B cell (primary cell): ENCODE measurements around the gene ATXN2. TPM values are rescaled to one million over a fixed set of nuclear protein-coding genes. Genes with fewer than 3 reads are reported as not detected.
A peak's percentile ranks its signal among the peaks of the same experiment; 100 is the strongest.

Experiments
- ATAC-seq: fragments of 200-7000 bp; cut with Tn5 transposase; one replicate; pipeline ENCODE4 v1.10.0; 2021; ENCODE audit warnings: low read depth, mild to moderate bottlenecking, moderate number of reproducible peaks, moderate library complexity
- CTCF ChIA-PET: fragments of 350-600 bp; sonication (Branson Sonifier 250); formaldehyde crosslinking; loops from one replicate; lab custom pipeline; 2021; ENCODE audit warnings: antibody characterized with exemption, inconsistent platforms; lab: Charles Lee
- POLR2A ChIA-PET: fragments of 350-600 bp; sonication (Branson Sonifier 250); formaldehyde crosslinking; loops from one replicate; lab custom pipeline; 2021; ENCODE audit warnings: antibody characterized with exemption; lab: Charles Lee
- DNase-seq: peaks from one replicate; pipeline ENCODE4 v3.0.0; 2013
- H2AFZ ChIP-seq: 2 replicates; pipeline ENCODE4 v1.6.1; 2012; ENCODE audit warnings: mild to moderate bottlenecking, low read depth, low read length; ENCODE audit not compliant: insufficient read depth, poor library complexity, severe bottlenecking
- H3K27ac ChIP-seq, 2 donors: 1 replicate in 1 of 2; 2 replicates in 1 of 2; pipeline ENCODE4 v1.5.1; 2012 to 2013; ENCODE audit warnings: low read length in 2 of 2, mild to moderate bottlenecking in 2 of 2, moderate library complexity in 1 of 2
- H3K27me3 ChIP-seq, 4 experiments: fragments of 200-600 bp in 1 of 4; sonication (generic) in 1 of 4; replicated peaks in 1 of 4; 1 replicate in 2 of 4; 2 replicates in 2 of 4; pipeline versions ENCODE4 v1.6.1 to v1.7.0; 2013 to 2016; ENCODE audit warnings: low read length in 3 of 4, mild to moderate bottlenecking in 2 of 4, mixed read lengths in 1 of 4, moderate library complexity in 1 of 4; ENCODE audit not compliant: insufficient read depth in 4 of 4, control insufficient read depth in 3 of 4; ENCODE audit errors: control extremely low read depth in 1 of 4
- H3K36me3 ChIP-seq, 2 experiments: replicated peaks in 1 of 2; 1 replicate in 1 of 2; 2 replicates in 1 of 2; pipeline versions ENCODE4 v1.6.1 to v1.7.1; 2013; ENCODE audit warnings: low read length in 1 of 2; ENCODE audit not compliant: insufficient read depth in 2 of 2, control insufficient read depth in 1 of 2; ENCODE audit errors: control extremely low read depth in 1 of 2, extremely low read depth in 1 of 2
- H3K4me1 ChIP-seq, 2 donors: fragments of 200-600 bp in 1 of 2; sonication (generic) in 1 of 2; 1 replicate in 1 of 2; 2 replicates in 1 of 2; pipeline versions ENCODE4 v1.5.1 to v1.6.1; 2013 to 2017; ENCODE audit warnings: low read length in 2 of 2; ENCODE audit not compliant: control insufficient read depth in 2 of 2, insufficient read depth in 2 of 2
- H3K4me2 ChIP-seq: replicated peaks from 2 replicates; pipeline ENCODE3; 2012; ENCODE audit warnings: mild to moderate bottlenecking, low read depth, low read length; ENCODE audit not compliant: poor library complexity, severe bottlenecking
- H3K4me3 ChIP-seq, 5 experiments: fragments of 200-600 bp in 1 of 5; sonication (generic) in 1 of 5; 1 replicate in 3 of 5; 2 replicates in 2 of 5; pipeline versions ENCODE4 v1.5.1 to v1.7.0; 2011 to 2016; ENCODE audit warnings: low read length in 4 of 5, mild to moderate bottlenecking in 4 of 5, low read depth in 2 of 5, control low read depth in 1 of 5, moderate library complexity in 1 of 5; ENCODE audit not compliant: insufficient read depth in 1 of 5; ENCODE audit errors: control extremely low read depth in 1 of 5, extremely low read depth in 1 of 5
- H3K79me2 ChIP-seq: fragments of 200-600 bp; sonication (generic); one replicate; pipeline ENCODE4 v1.6.0; 2016; ENCODE audit warnings: low read length; ENCODE audit not compliant: control insufficient read depth, insufficient read depth
- H3K9ac ChIP-seq: fragments of 200-600 bp; sonication (generic); 2 replicates; pipeline ENCODE4 v1.6.1; 2017; ENCODE audit warnings: mild to moderate bottlenecking, low read length, moderate library complexity
- H3K9me3 ChIP-seq, 3 donors: one replicate each; pipeline versions ENCODE4 v1.6.1 to v1.7.1; 2013; ENCODE audit warnings: low read length in 2 of 3; ENCODE audit not compliant: control insufficient read depth in 2 of 3, insufficient read depth in 1 of 3; ENCODE audit errors: control extremely low read depth in 1 of 3
- H4K20me1 ChIP-seq: 2 replicates; pipeline ENCODE4 v1.6.0; 2012; ENCODE audit warnings: mild to moderate bottlenecking, low read length; ENCODE audit not compliant: insufficient read depth, control insufficient read depth, poor library complexity, severe bottlenecking
- H3K27ac Mint-ChIP-seq: one replicate; pipeline ENCODE4 v1.8.0; 2021; ENCODE audit warnings: mixed read lengths
- H3K27me3 Mint-ChIP-seq: one replicate; pipeline ENCODE4 v1.8.0; 2021; ENCODE audit warnings: mixed read lengths
- H3K4me1 Mint-ChIP-seq: one replicate; pipeline ENCODE4 v1.8.0; 2021; ENCODE audit warnings: mixed read lengths
- H3K4me3 Mint-ChIP-seq: one replicate; pipeline ENCODE4 v1.8.0; 2021; ENCODE audit warnings: mixed read lengths
- H3K9me3 Mint-ChIP-seq: one replicate; pipeline ENCODE4 v1.8.0; 2022; ENCODE audit warnings: mixed read lengths; ENCODE audit not compliant: insufficient read depth
- EZH2 ChIP-seq: IDR thresholded peaks from 2 replicates; pipeline ENCODE4 v1.6.1; 2012; ENCODE audit warnings: borderline replicate concordance, low read depth, mild to moderate bottlenecking, moderate library complexity, low read length; ENCODE audit not compliant: insufficient read depth, poor library complexity, severe bottlenecking
- WGBS: methylation state at CpG from one replicate; pipeline ENCODE4 v1.1.5; 2013; ENCODE audit warnings: missing lambda C conversion rate; ENCODE audit not compliant: insufficient coverage; 5-methylcytosine and 5-hydroxymethylcytosine counted together
- intact Hi-C: fragments of 100-400 bp; cut with micrococcal nuclease; formaldehyde crosslinking; loops from one replicate; pipeline ENCODE4 v1.10.0; 2022
- polyA plus RNA-seq: library from polyadenylated mRNA; depleted of rRNA; stranded (reverse); fragments of >200 nt; gene quantifications from 2 replicates; pipeline ENCODE4 v1.2.3, GENCODE V29; 2012
- total RNA-seq, 2 donors: library from RNA; stranded (reverse); fragments of 120-200 nt in 1 of 2; gene quantifications; 1 replicate in 1 of 2; 2 replicates in 1 of 2; pipeline versions ENCODE4 v1.2.3 to v1.2.4, GENCODE V29; 2013 to 2022
- TF ChIP-seq, protein P1 (sequence below): fragments of 200-600 bp; IDR thresholded peaks from one replicate; pipeline ENCODE4 v1.8.0; 2022; ENCODE audit warnings: antibody characterized with exemption, mild to moderate bottlenecking

ATXN2 gene
- total and polyA plus RNA-seq, 2 donors (not counting 1 experiment from before 2014, with no cell fraction given): 28.2 to 83.8 TPM

DNA sequence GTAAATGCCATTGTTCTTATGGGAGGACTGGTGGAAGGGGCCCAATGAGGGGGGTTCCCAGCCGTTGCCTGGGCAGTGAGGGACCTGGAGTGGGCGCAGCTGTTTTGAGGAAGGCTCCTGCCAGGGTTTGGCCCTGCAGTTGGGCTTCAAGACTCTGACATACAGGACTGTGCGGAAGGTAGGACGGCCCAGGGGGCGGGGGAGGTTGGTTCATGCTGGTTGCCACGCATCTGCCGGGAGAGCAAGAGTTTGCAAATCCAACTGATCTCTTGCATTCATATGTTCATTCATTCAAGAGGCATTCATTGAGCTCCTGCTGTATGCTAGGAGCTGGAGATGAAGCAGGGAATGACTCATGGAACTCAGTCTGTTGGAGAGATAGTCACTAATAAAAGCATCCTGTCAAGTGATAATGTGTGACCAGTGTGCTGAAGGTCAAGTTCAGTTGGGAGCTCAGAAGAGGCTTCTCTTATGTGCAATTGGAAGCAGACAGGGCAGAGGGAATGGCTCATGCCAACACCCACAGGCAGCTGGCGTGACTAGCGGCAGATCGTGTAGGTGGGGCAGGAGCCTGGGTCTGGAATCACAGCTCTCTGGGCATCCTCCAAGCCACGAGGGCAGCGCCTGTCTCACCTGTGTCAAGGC lies 185.6 kb downstream of the ATXN2 start:
- peaks cover 71% of the 10 kb centered on the region for H3K4me1 Mint-ChIP-seq
- H3K4me3 Mint-ChIP-seq: peak overlapping the region; percentile 29
- H3K4me1 ChIP-seq: peaks cover 50 to 58% of the 10 kb centered on the region in 2 donors
- H3K27ac ChIP-seq: peak overlapping the region in 1 of 2 donors; percentile 97
- TF ChIP-seq, protein P1, sequence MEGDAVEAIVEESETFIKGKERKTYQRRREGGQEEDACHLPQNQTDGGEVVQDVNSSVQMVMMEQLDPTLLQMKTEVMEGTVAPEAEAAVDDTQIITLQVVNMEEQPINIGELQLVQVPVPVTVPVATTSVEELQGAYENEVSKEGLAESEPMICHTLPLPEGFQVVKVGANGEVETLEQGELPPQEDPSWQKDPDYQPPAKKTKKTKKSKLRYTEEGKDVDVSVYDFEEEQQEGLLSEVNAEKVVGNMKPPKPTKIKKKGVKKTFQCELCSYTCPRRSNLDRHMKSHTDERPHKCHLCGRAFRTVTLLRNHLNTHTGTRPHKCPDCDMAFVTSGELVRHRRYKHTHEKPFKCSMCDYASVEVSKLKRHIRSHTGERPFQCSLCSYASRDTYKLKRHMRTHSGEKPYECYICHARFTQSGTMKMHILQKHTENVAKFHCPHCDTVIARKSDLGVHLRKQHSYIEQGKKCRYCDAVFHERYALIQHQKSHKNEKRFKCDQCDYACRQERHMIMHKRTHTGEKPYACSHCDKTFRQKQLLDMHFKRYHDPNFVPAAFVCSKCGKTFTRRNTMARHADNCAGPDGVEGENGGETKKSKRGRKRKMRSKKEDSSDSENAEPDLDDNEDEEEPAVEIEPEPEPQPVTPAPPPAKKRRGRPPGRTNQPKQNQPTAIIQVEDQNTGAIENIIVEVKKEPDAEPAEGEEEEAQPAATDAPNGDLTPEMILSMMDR: no peak
- TF ChIP-seq EZH2: no peak
- H2AFZ ChIP-seq: no peak overlapping the region
- no peaks in the 10 kb centered on the region for H3K27me3 Mint-ChIP-seq
- H3K27ac Mint-ChIP-seq: peak overlapping the region; percentile 92
- 94% methylated on average over 8 of the region's 12 CpGs for WGBS
- ATAC-seq (no peak), DNase-seq (no peak)
- H3K9me3 Mint-ChIP-seq: no peaks in the 10 kb centered on the region
- H4K20me1 ChIP-seq: peaks cover 72% of the 10 kb centered on the region
- no peak overlapping the region for H3K4me2 ChIP-seq
- H3K9ac ChIP-seq: no peak overlapping the region
- ChIA-PET CTCF (interaction anchor here (0.8 to 22.7 kb wide), 4 partner anchors 8 to 30 kb away, joined by 3 to 1472 read pairs (median 20); no protein-coding TSS in a partner anchor), POLR2A (interaction anchor here (0.9 to 6.9 kb wide), 3 partner anchors 10 to 22 kb away, joined by 4 to 36 read pairs (median 5); no protein-coding TSS in a partner anchor)
- no peaks in the 10 kb centered on the region for H3K9me3 ChIP-seq
- intact Hi-C loops: no loop called here
- no peaks in the 10 kb centered on the region for H3K27me3 ChIP-seq
- H3K4me3 ChIP-seq: no peak overlapping the region
- peaks cover 95% of the 10 kb centered on the region for H3K79me2 ChIP-seq
- peaks cover 4 to 19% of the 10 kb centered on the region in 2 experiments for H3K36me3 ChIP-seq
